GM18520 (cell line): ENCODE measurements around the gene ADAMTS1.

ENCODE experiments used
- ATAC-seq: cut with Tn5 transposase; IDR thresholded peaks from one replicate; pipeline ENCODE4 v1.9.1; 2021; ENCODE audit not compliant: unreplicated experiment

Gene ADAMTS1

DNA sequence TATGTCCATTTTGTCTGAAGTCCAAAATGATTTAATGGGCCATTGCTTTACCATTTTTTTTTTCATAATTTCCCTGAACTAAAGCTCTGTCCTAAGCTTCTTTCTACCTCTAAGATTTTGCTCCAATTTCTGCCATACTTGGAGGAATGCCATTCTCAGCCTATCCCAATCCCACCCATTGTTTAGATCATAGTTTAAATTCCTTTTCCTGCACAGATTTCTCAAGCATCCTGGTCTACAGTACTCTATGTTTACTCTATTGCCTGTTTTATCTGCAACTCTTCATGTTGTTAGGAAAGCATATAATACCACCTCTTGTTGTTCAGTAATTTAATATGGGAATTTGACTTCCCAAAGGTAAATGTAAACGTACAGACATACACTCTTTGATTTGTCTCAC lies 30.8 kb downstream of the ADAMTS1 start:
- no peak for ATAC-seq

GRCh38 chr21:26813426-26813998 lies 31.7 kb downstream of the ADAMTS1 start:
- no peak for ATAC-seq

DNA sequence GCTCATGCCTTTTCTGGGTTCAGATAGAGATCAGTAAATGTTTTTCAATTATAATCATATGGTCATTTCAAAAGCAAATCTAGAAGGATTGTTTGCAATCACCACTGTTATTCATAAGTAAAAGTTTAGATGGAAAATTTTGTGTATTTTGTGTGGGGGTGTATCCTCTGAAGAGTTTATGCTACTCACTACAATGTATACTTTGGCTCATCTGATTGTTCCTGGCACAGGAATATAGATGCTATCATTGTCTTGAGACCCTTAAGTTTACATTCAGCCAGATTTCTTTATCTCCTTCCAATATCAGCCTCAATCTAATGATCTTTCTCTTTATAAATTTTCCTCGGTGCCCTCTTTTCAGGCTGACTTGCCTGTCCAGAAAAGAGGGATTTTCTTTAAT lies 33.0 kb downstream of the ADAMTS1 start:
- ATAC-seq: no peak

- no peak for ATAC-seq
Measured at GRCh38 chr21:26811482-26811881, 33.7 kb downstream of the ADAMTS1 start.

DNA sequence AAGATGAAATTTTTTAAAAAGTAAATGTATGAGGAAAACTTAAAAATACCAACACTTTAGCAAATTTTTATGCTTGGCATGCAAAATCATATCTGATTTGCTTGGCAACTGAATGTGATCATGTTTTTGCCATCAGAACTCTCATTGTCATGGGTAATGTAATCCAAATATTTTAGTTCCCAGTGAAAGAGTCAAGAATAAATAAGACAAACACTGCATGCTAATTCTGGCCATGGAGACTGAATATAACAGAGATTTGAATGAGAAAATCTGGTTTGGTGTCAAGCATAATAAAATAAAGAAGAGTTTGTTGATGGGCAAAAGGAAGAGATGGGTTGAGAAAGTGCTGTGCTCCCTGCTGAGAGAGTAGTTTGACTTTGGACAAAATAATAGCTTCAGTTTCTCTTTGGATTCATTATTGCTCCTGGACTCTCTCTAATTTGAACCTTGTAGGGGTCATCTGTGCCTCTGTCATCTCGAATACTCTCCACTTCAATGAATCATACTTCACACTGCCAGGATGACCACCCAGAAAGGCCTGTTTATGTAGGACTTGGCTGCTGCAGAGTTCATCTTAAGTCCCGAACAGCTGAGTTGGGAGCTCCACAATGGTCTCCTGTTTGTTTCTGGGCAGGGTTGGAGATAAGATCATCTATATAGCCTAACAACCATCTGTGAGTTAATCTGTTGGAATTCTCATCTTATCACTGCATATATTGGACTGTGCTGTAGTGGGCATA lies 34.4 kb downstream of the ADAMTS1 start:
- no peak for ATAC-seq

DNA sequence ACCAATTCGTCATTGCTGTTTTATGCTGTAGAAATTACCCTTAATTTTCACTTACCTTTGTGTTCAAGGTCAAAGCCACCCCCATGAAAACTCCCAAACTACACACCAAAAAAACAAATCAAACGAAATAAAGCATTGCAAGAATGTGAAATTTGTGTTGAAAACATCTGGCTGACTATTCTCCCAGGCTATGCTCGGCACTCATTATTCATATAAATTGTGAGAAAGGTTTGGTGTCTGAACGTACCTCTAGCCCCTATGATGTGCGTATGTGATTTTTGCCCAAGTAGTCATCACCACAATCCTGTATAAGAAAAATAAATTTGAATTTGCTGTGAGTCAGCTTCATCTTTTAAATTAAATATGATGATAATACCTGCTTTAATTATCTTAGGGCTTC lies 34.9 kb downstream of the ADAMTS1 start:
- ATAC-seq: no peak

DNA sequence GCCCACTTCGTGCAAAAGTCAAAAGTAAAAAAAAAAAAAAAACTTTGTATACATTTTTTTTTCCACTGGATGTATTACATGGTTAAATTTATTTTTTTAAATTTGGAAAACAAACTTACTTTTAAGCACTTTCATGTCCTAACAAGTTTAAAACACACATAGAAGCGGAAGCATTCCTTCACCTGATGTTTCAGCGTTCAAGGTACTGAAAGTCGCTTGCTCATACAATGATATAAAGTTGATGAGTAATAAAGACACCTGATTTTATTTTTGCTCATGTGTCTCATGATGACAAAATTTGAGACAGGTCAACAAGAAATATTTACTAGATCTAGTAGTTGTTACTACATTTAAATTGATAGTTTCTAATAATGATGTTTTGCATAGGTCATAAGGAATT lies 35.5 kb downstream of the ADAMTS1 start:
- ATAC-seq: no peak

DNA sequence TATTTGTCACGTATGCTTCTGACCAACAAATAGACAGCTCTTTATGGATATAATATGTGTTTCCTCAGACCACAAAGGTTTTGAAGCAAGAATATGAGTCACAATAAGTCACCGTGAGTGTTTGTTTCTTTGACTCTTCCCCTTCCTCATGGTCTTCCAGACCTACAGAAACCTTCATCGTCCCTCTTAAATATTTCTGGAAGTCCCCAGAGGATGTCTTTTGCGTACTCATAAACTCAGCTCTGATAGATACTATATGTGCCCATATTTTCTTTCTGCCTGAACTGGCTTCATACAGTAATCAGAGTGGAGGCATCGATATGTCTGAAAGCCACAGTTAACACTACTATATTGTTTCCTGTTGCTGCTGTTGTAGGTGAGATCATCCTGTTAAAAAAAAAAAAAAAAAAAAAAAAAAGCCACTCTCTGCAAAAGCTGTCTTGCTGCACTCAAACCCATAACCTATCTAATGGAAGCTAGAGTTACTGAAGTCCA lies 38.4 kb downstream of the ADAMTS1 start:
- ATAC-seq: no peak

- ATAC-seq: no peak
Measured at GRCh38 chr21:26804895-26805609, 40.2 kb downstream of the ADAMTS1 start.

- no peak for ATAC-seq
Measured at GRCh38 chr21:26801498-26801897, 43.7 kb downstream of the ADAMTS1 start.

GRCh38 chr21:26800970-26801431 lies 44.2 kb downstream of the ADAMTS1 start:
- ATAC-seq: no peak

- no peak for ATAC-seq
Measured at GRCh38 chr21:26800455-26800854, 44.8 kb downstream of the ADAMTS1 start.

GRCh38 chr21:26800001-26800400 lies 45.2 kb downstream of the ADAMTS1 start:
- no peak for ATAC-seq

- no peak for ATAC-seq
Measured at GRCh38 chr21:26798856-26799751, 46.1 kb downstream of the ADAMTS1 start.

GRCh38 chr21:26797878-26798456 lies 47.2 kb downstream of the ADAMTS1 start:
- ATAC-seq: no peak

DNA sequence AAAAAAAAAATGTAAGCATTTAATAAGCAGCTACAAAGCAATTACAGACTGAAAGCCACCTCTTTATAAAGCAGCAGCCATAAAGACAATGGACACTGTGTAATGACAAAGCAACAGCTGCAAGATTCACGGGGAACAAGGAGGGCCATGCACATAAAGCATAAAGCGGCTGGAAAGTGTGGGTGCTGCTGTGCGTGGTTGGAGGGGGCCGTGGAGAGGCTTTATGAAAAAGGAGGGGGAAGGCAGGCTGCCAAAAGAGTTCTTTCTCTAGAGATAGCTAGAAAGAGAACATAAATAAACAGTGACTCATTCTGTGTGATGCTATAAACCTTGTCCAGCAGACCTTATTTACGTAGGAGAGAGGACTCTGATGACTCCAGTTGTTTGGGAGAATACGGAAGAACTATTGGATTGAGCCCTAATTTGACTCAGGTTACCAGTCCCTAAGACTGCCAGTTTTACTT lies 49.3 kb downstream of the ADAMTS1 start:
- ATAC-seq: no peak

- ATAC-seq: no peak
Measured at GRCh38 chr21:26795412-26795805, 49.8 kb downstream of the ADAMTS1 start.

DNA sequence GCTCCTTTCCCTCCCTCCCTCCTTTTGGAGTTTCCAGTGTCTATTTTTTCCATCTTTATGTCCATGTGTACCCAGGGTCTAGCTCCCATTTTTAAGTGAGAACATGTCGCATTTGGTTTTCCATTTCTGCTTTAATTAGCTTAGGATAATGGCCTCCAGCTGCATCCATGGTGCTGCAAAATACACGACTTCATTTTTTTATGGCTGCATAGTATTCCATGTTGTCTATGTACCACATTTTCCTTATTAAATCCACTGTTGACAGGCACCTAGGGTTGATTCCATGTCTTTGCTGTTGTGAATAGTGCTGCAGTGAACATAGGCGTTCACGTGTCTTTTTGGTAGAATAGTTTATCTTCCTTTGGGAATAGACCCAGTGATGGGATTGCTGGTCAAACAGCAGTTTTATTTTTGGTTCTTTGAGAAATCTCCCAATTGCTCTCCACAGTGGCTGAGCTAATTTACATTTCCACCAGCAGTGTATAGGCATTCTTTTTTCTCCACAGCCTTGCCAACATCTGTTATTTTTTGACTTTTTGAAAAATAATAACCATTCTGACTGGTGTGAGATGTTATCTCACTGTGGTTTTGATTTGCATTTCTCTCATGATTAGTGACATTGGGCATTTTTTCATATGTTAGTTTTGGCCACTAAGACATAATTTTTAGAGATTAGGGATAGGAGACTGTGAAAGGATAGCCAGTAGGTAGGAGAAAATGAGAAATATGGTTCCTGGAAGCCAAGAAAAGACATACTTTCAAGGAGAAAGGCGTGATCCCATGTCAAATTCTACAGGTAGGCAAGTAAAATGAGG lies 50.4 kb downstream of the ADAMTS1 start:
- ATAC-seq: no peak

GRCh38 chr21:26790296-26790695 lies 54.9 kb downstream of the ADAMTS1 start:
- ATAC-seq: no peak

- no peak for ATAC-seq
Measured at GRCh38 chr21:26788790-26789189, 56.4 kb downstream of the ADAMTS1 start.
